HEK293T (cell line): ENCODE measurements around the gene TYK2.

ENCODE experiments used
- CTBP1 ChIP-seq: fragments of 450-650 bp; IDR thresholded peaks from 2 replicates; pipeline ENCODE4 v1.6.1; 2016; ENCODE audit warnings: borderline replicate concordance
- ELF4 ChIP-seq: fragments of 450-650 bp; IDR thresholded peaks from 2 replicates; pipeline ENCODE4 v1.6.1; 2017; ENCODE audit warnings: antibody characterized with exemption
- FOXM1 ChIP-seq: fragments of 450-650 bp; IDR thresholded peaks from 2 replicates; pipeline ENCODE4 v1.6.1; 2017; ENCODE audit warnings: mild to moderate bottlenecking, borderline replicate concordance
- HDGF ChIP-seq: fragments of 450-650 bp; IDR thresholded peaks from 2 replicates; pipeline ENCODE4 v1.6.1; 2017; ENCODE audit warnings: antibody characterized with exemption, borderline replicate concordance
- SP1 ChIP-seq: fragments of 450-650 bp; IDR thresholded peaks from 2 replicates; pipeline ENCODE4 v1.6.1; 2017
- ZNF384 ChIP-seq: fragments of 450-650 bp; IDR thresholded peaks from 2 replicates; pipeline ENCODE4 v1.6.1; 2016
- TF ChIP-seq, protein P1 (sequence below): fragments of 450-650 bp; IDR thresholded peaks from 2 replicates; pipeline ENCODE4 v1.6.1; 2016

DNA sequence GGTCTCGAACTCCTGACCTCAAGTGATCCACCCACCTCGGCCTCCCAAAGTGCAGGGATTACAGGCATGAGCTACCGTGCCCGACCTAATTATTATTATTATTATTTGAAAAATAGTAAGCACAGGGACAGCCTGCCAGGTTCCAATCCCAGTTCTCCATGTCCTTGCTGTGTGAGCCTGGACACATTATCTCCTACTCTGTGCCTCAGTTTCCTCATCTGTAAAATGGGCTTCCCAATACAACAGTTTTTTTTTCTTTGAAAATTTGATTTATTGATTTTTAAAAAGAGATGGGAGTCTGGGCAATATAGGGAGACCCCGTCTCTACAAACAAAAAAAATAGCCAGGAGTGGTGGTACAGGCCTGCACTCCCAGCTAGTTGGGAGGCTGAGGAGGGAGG, 74.0 kb downstream of the TYK2 start:
- no peak for TF ChIP-seq ELF4
- TF ChIP-seq, protein P1, sequence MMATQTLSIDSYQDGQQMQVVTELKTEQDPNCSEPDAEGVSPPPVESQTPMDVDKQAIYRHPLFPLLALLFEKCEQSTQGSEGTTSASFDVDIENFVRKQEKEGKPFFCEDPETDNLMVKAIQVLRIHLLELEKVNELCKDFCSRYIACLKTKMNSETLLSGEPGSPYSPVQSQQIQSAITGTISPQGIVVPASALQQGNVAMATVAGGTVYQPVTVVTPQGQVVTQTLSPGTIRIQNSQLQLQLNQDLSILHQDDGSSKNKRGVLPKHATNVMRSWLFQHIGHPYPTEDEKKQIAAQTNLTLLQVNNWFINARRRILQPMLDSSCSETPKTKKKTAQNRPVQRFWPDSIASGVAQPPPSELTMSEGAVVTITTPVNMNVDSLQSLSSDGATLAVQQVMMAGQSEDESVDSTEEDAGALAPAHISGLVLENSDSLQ: no peak
- TF ChIP-seq CTBP1: no peak
- no peak for TF ChIP-seq HDGF
- TF ChIP-seq SP1: no peak
- TF ChIP-seq FOXM1: no peak
- no peak for TF ChIP-seq ZNF384
